ENCODE measurements around the gene CIB4. TPM values are rescaled to one million over a fixed set of nuclear protein-coding genes. Genes with fewer than 3 reads are reported as not detected.

Gene CIB4
- total RNA-seq, 1 experiment from 2014 or later: not detected

GRCh38 chr2:26576565-26577441 lies 64.4 kb downstream of the CIB4 start:
- no TSS peak for BruUV-seq (replicated peaks)
- Histone ChIP-seq H3K36me3 (ENCODE audit: insufficient read depth, low read length, poor library complexity, severe bottlenecking) (no peaks in the 10 kb centered on the region), H3K27ac (ENCODE audit: low read depth, low read length, poor library complexity, severe bottlenecking) (no peak overlapping the region), H3K27me3 (replicated peaks; ENCODE audit: insufficient read depth, low read depth, low read length, poor library complexity) (peaks cover 8% of the 10 kb centered on the region), H3K4me3 (ENCODE audit: low read depth, low read length, poor library complexity, severe bottlenecking) (no peak overlapping the region), H3K9me3 (ENCODE audit: low read depth, low read length, poor library complexity, severe bottlenecking) (no peaks in the 10 kb centered on the region), H3K4me1 (ENCODE audit: insufficient read depth, low read length, poor library complexity, severe bottlenecking) (no peaks in the 10 kb centered on the region)
- TF ChIP-seq, protein P1, sequence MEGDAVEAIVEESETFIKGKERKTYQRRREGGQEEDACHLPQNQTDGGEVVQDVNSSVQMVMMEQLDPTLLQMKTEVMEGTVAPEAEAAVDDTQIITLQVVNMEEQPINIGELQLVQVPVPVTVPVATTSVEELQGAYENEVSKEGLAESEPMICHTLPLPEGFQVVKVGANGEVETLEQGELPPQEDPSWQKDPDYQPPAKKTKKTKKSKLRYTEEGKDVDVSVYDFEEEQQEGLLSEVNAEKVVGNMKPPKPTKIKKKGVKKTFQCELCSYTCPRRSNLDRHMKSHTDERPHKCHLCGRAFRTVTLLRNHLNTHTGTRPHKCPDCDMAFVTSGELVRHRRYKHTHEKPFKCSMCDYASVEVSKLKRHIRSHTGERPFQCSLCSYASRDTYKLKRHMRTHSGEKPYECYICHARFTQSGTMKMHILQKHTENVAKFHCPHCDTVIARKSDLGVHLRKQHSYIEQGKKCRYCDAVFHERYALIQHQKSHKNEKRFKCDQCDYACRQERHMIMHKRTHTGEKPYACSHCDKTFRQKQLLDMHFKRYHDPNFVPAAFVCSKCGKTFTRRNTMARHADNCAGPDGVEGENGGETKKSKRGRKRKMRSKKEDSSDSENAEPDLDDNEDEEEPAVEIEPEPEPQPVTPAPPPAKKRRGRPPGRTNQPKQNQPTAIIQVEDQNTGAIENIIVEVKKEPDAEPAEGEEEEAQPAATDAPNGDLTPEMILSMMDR (conservative IDR thresholded peaks at IDR 0.05; ENCODE audit: low read depth, low read length): no peak
- no peak for TF ChIP-seq EZH2 (IDR thresholded peaks at IDR 0.05; ENCODE audit: borderline replicate concordance, low read depth, low read length, poor library complexity, severe bottlenecking)
- intact Hi-C loops (cut with micrococcal nuclease; ENCODE audit: unreplicated experiment): loop anchor here (2.0 to 5.0 kb wide), 2 partner anchors 74 to 625 kb away; no protein-coding TSS in a partner anchor
- ChIA-PET POLR2A (ENCODE audit: low non-redundant PET) (no interaction called here), CTCF (no interaction called here)
- DNase-seq (ENCODE audit: low spot score): no peak

DNA sequence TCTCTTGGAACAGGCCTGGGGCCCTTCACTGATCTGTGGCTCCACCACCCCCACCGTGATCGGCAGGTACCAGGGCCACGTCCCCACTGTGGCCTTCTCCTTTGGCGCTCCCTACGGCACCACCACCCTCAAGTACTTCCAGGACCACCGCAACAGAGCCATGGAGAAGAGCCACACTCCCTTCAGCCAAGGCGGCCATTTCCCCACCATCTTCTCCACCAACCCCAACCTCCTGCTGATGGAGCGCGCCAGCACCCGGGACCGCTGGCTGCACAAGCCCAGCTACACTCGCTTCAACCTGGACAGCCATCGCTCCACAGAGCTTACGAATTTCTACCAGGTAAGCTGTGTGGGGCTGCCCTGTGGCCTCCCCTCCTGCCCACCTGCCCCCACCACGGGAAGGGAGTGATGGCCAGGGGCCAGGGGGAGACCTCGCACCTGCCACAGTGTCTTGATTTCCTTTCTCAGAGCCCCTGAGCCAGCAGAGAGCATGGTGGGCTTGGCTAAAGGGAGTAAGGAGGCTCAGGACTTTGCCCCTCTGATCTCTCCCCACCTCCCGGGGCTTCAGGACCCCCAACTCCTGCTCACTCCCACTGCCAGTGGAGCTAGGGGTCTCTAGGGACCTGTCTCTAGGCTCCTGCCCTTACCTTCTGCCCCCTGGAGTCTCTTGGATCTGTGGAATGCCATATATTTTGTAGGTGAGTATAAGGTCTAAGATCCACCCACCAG lies 65.2 kb downstream of the CIB4 start:
- ChIA-PET CTCF (no interaction called here), POLR2A (ENCODE audit: low non-redundant PET) (no interaction called here)
- no peaks in the 10 kb centered on the region for H3K9me3 ChIP-seq (ENCODE audit: low read depth, low read length, poor library complexity, severe bottlenecking)
- no peaks in the 10 kb centered on the region for H3K4me1 ChIP-seq (ENCODE audit: insufficient read depth, low read length, poor library complexity, severe bottlenecking)
- no peak overlapping the region for H3K4me3 ChIP-seq (ENCODE audit: low read depth, low read length, poor library complexity, severe bottlenecking)
- DNase-seq (ENCODE audit: low spot score): no peak
- no peak overlapping the region for H3K27ac ChIP-seq (ENCODE audit: low read depth, low read length, poor library complexity, severe bottlenecking)
- no peak for TF ChIP-seq EZH2 (IDR thresholded peaks at IDR 0.05; ENCODE audit: borderline replicate concordance, low read depth, low read length, poor library complexity, severe bottlenecking)
- TF ChIP-seq, protein P1 (conservative IDR thresholded peaks at IDR 0.05; ENCODE audit: low read depth, low read length): no peak
- H3K27me3 ChIP-seq (replicated peaks; ENCODE audit: insufficient read depth, low read depth, low read length, poor library complexity): peaks cover 8% of the 10 kb centered on the region
- no peaks in the 10 kb centered on the region for H3K36me3 ChIP-seq (ENCODE audit: insufficient read depth, low read length, poor library complexity, severe bottlenecking)
- intact Hi-C loops (cut with micrococcal nuclease; ENCODE audit: unreplicated experiment): loop anchor here (2.0 to 5.0 kb wide), 2 partner anchors 73 to 624 kb away; no protein-coding TSS in a partner anchor
- BruUV-seq (replicated peaks): no TSS peak

DNA sequence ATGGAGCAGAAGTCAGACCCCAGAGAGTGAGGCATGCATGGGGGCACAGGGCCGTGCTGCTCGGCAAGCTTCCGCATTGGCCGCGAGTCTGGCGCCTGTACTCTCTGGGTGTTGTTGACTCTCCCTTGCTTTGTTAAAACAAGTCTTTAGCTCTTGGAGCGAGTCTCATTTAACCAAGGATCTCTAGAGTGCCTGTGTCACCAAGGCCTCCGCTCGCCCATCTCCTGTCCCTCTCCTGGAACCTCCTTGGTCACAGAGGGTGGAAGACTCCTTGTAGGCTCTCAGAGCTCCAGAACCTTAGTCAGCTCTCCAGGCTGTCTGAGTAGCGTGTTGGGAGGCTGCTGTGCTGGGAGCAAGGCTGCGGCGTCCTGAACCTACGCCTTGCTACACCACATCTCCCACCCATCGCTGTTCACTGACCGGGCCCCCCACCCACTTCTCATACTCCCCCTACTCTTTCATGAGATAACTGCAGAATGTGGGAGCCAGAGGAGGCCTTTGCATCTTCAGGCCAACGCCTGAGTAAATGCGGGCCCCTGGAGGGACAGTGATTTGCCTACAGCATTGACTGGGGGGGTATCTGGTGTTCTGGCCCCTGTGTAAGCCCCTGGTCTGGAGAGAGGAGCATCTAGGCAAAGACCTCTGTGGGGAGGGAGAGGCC lies 66.1 kb downstream of the CIB4 start:
- DNase-seq (ENCODE audit: low spot score): no peak
- ChIA-PET CTCF (no interaction called here), POLR2A (ENCODE audit: low non-redundant PET) (no interaction called here)
- no peak overlapping the region for H3K27ac ChIP-seq (ENCODE audit: low read depth, low read length, poor library complexity, severe bottlenecking)
- H3K4me3 ChIP-seq (ENCODE audit: low read depth, low read length, poor library complexity, severe bottlenecking): no peak overlapping the region
- H3K9me3 ChIP-seq (ENCODE audit: low read depth, low read length, poor library complexity, severe bottlenecking): no peaks in the 10 kb centered on the region
- H3K4me1 ChIP-seq (ENCODE audit: insufficient read depth, low read length, poor library complexity, severe bottlenecking): no peaks in the 10 kb centered on the region
- BruUV-seq (replicated peaks): no TSS peak
- TF ChIP-seq EZH2 (IDR thresholded peaks at IDR 0.05; ENCODE audit: borderline replicate concordance, low read depth, low read length, poor library complexity, severe bottlenecking): no peak
- TF ChIP-seq, protein P1 (conservative IDR thresholded peaks at IDR 0.05; ENCODE audit: low read depth, low read length): no peak
- H3K27me3 ChIP-seq (replicated peaks; ENCODE audit: insufficient read depth, low read depth, low read length, poor library complexity): peaks cover 8% of the 10 kb centered on the region
- intact Hi-C loops (cut with micrococcal nuclease; ENCODE audit: unreplicated experiment): loop anchor here (5.0 kb wide), 1 partner anchor 623 kb away; no protein-coding TSS in a partner anchor
- no peaks in the 10 kb centered on the region for H3K36me3 ChIP-seq (ENCODE audit: insufficient read depth, low read length, poor library complexity, severe bottlenecking)
